HEK293T (cell line): ENCODE measurements around the gene INPP5D.

ENCODE experiments used
- ARNT ChIP-seq: fragments of 450-650 bp; IDR thresholded peaks from 2 replicates; pipeline ENCODE4 v1.6.1; 2017; ENCODE audit warnings: mild to moderate bottlenecking
- BHLHE40 ChIP-seq: fragments of 450-650 bp; IDR thresholded peaks from 2 replicates; pipeline ENCODE4 v1.6.1; 2016; ENCODE audit warnings: mild to moderate bottlenecking, moderate library complexity, borderline replicate concordance
- CTBP1 ChIP-seq: fragments of 450-650 bp; IDR thresholded peaks from 2 replicates; pipeline ENCODE4 v1.6.1; 2016; ENCODE audit warnings: borderline replicate concordance
- ELF4 ChIP-seq: fragments of 450-650 bp; IDR thresholded peaks from 2 replicates; pipeline ENCODE4 v1.6.1; 2017; ENCODE audit warnings: antibody characterized with exemption
- FOXA1 ChIP-seq: fragments of 450-650 bp; IDR thresholded peaks from 2 replicates; pipeline ENCODE4 v1.6.1; 2016; ENCODE audit warnings: mild to moderate bottlenecking
- FOXK2 ChIP-seq: fragments of 450-650 bp; IDR thresholded peaks from 2 replicates; pipeline ENCODE4 v1.6.1; 2016; ENCODE audit warnings: mild to moderate bottlenecking
- FOXM1 ChIP-seq: fragments of 450-650 bp; IDR thresholded peaks from 2 replicates; pipeline ENCODE4 v1.6.1; 2017; ENCODE audit warnings: mild to moderate bottlenecking, borderline replicate concordance
- HDGF ChIP-seq: fragments of 450-650 bp; IDR thresholded peaks from 2 replicates; pipeline ENCODE4 v1.6.1; 2017; ENCODE audit warnings: antibody characterized with exemption, borderline replicate concordance
- LEF1 ChIP-seq: fragments of 450-650 bp; IDR thresholded peaks from 2 replicates; pipeline ENCODE4 v1.6.1; 2017; ENCODE audit warnings: mild to moderate bottlenecking, borderline replicate concordance
- NFRKB ChIP-seq: fragments of 450-650 bp; IDR thresholded peaks from 2 replicates; pipeline ENCODE4 v1.6.1; 2016; ENCODE audit warnings: mild to moderate bottlenecking, moderate library complexity
- PKNOX1 ChIP-seq: fragments of 450-650 bp; IDR thresholded peaks from 2 replicates; pipeline ENCODE4 v1.6.1; 2016
- SUZ12 ChIP-seq: fragments of 450-650 bp; IDR thresholded peaks from 2 replicates; pipeline ENCODE4 v1.6.1; 2016; ENCODE audit warnings: mild to moderate bottlenecking
- ZNF384 ChIP-seq: fragments of 450-650 bp; IDR thresholded peaks from 2 replicates; pipeline ENCODE4 v1.6.1; 2016

- TF ChIP-seq BHLHE40: no peak
- no peak for TF ChIP-seq ELF4
- TF ChIP-seq HDGF: no peak
- no peak for TF ChIP-seq FOXA1
- no peak for TF ChIP-seq NFRKB
- TF ChIP-seq SUZ12: no peak
- no peak for TF ChIP-seq ZNF384
- no peak for TF ChIP-seq ARNT
- TF ChIP-seq CTBP1: no peak
- no peak for TF ChIP-seq LEF1
- no peak for TF ChIP-seq FOXM1
- TF ChIP-seq FOXK2: no peak
- no peak for TF ChIP-seq PKNOX1
Observed at GRCh38 chr2:233090879-233091278, 30.7 kb downstream of the INPP5D start.
